Mesodermal cell (in vitro differentiated cells): ENCODE measurements around the gene COX8A.
A peak's percentile ranks its signal among the peaks of the same experiment; 100 is the strongest.
"Not testable (repeated sequence)": the region's sequence is repeated elsewhere in the genome, so short reads cannot be mapped to it uniquely, and the experiment has no call there.

ENCODE experiments used
- H3K27ac ChIP-seq: 2 replicates; pipeline ENCODE4 v1.7.0; 2013; ENCODE audit warnings: mild to moderate bottlenecking, low read depth, low read length, moderate library complexity; ENCODE audit not compliant: severe bottlenecking
- H3K36me3 ChIP-seq: 2 replicates; pipeline ENCODE4 v1.7.1; 2013; ENCODE audit warnings: mild to moderate bottlenecking, low read length, moderate library complexity; ENCODE audit not compliant: control insufficient read depth, insufficient read depth
- H3K4me1 ChIP-seq: one replicate; pipeline ENCODE4 v1.7.1; 2013; ENCODE audit warnings: mild to moderate bottlenecking, low read length; ENCODE audit not compliant: insufficient read depth, control insufficient read depth, poor library complexity, severe bottlenecking
- H3K4me3 ChIP-seq: 2 replicates; pipeline ENCODE4 v1.7.0; 2013; ENCODE audit warnings: low read length, control low read depth, mild to moderate bottlenecking; ENCODE audit not compliant: insufficient read depth, poor library complexity, severe bottlenecking; ENCODE audit errors: extremely low read depth
- H3K9me3 ChIP-seq: 2 replicates; pipeline ENCODE4 v1.7.1; 2013; ENCODE audit warnings: mild to moderate bottlenecking, low read length, moderate library complexity; ENCODE audit not compliant: control insufficient read depth
- WGBS, 2 experiments: methylation state at CpG; one replicate each; pipeline ENCODE4 v1.1.5; 2013; ENCODE audit warnings: missing lambda C conversion rate in 2 of 2; ENCODE audit not compliant: insufficient coverage in 2 of 2; 5-methylcytosine and 5-hydroxymethylcytosine counted together

COX8A gene

DNA sequence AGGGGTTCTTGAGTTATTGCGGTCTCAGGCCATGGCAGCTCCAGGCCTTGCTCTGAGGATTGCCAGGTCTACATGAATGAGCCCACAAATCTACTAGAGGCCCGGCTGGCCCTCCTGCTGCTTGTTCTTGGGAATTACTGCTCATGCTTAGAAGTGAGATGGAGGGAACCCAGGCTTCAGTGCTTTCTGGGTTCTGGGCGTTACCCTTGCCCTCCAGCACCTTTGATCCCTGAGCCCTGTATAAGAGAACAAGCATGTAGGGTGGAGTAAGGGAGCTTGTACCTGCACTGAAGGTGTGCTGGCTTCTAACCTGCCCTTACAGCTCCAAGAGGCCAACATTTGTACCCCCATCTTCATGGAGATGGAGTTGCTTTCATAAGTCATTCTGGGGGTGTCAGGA is 31.6 kb upstream of the COX8A start:
- WGBS, 2 experiments, result 95 to 100% methylated on average over 3 of the region's 3 CpGs
- H3K36me3 ChIP-seq, result peaks cover 38% of the 10 kb centered on the region
- no peak overlapping the region for H3K27ac ChIP-seq
- no peak overlapping the region for H3K4me3 ChIP-seq
- no peaks in the 10 kb centered on the region for H3K9me3 ChIP-seq
- H3K4me1 ChIP-seq, result peaks cover 7% of the 10 kb centered on the region

- no peaks in the 10 kb centered on the region for H3K9me3 ChIP-seq
- WGBS, 2 experiments, result 90 to 91% methylated on average over 8 of the region's 8 CpGs
- H3K27ac ChIP-seq, result no peak overlapping the region
- peaks cover 59% of the 10 kb centered on the region for H3K36me3 ChIP-seq
- H3K4me3 ChIP-seq, result no peak overlapping the region
- H3K4me1 ChIP-seq, result peaks cover 5% of the 10 kb centered on the region
Observed at GRCh38 chr11:63944987-63945386, 29.4 kb upstream of the COX8A start.

- Histone ChIP-seq H3K4me3 (no peak overlapping the region), H3K9me3 (no peaks in the 10 kb centered on the region), H3K36me3 (peaks cover 65% of the 10 kb centered on the region), H3K4me1 (no peaks in the 10 kb centered on the region), H3K27ac (peak overlapping the region; percentile 13)
- WGBS, 2 experiments, result 69 to 73% methylated on average over 13 of the region's 14 CpGs
Observed at GRCh38 chr11:63945477-63946163, 28.8 kb upstream of the COX8A start.

GRCh38 chr11:63951779-63952536 is 22.5 kb upstream of the COX8A start:
- 92% methylated on average over 20 of the region's 20 CpGs for WGBS, 2 experiments
- Histone ChIP-seq H3K36me3 (peaks cover 88% of the 10 kb centered on the region), H3K4me3 (no peak overlapping the region)

DNA sequence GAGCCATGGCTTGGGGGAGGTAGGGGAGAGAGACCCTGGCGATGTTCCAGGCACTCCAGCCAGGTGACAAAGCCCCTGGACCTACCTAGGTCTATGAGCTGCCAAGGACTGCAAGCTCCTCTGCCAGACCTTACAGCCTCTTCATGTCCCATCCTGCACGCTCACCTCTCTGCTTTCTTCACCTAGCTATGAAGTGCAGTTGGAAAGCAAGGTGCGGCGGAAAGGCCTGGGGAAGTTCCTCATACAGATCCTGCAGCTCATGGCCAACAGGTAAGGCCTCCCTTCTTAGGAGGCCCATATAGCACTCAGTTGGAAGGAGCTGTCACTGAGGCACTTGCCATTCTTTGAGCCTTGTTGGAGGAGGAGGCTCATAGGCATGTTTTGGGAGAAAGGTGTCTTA is 21.9 kb upstream of the COX8A start:
- Histone ChIP-seq H3K4me1 (no peaks in the 10 kb centered on the region), H3K36me3 (peaks cover 88% of the 10 kb centered on the region), H3K27ac (no peak overlapping the region), H3K9me3 (no peaks in the 10 kb centered on the region), H3K4me3 (no peak overlapping the region)
- 93 to 97% methylated on average over 2 to 4 of the region's 4 CpGs for WGBS, 2 experiments

More at GRCh38 chr11:63951779-63952536, 22.5 kb upstream of the COX8A start:
- Histone ChIP-seq H3K9me3 (no peaks in the 10 kb centered on the region), H3K27ac (no peak overlapping the region), H3K4me1 (no peaks in the 10 kb centered on the region)

GRCh38 chr11:63958008-63958407 is 16.4 kb upstream of the COX8A start:
- Histone ChIP-seq H3K4me3 (no peak overlapping the region), H3K9me3 (no peaks in the 10 kb centered on the region), H3K27ac (no peak overlapping the region), H3K4me1 (peaks cover 3% of the 10 kb centered on the region), H3K36me3 (peaks cover 43% of the 10 kb centered on the region)
- WGBS, 2 experiments, result 85 to 96% methylated on average over 4 of the region's 5 CpGs

DNA sequence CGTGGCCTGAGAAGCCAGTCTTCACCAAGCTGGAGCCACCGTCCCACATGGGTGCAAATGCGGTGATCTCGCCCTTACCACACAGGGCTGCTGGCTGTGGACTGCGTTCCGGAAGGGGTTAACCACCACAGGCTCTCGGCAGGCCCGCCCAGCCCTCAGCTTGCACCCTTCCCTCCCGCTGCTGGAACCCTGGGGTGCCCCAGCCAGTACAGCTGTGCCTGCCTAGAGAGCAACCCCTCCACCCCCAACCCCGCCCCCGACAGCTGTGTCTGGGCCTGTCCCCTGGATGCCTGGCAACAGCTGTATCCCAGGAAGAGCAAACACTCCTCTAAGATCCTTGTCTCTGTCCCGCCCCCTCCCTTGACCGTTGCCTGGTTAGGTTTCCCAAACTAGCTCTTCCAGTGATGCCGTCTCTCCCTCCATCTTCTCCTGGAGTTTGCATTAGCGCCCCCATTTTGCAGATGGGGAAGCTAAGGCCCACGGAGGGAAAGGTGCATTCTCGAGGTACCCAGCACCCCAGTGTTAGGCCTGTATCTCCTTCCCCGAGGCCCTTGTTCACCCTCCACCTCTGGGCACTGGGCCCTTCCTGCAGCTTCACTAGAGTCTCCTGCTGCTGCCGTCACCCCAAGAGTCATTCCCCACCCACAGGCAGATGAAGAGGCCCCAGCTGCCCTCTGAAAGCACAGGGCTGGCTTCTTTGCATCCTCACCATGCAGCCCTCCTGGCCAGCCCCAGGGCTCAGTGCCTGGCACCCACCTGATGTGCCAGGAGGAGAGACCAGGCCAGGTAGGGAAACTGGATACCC is 12.6 kb upstream of the COX8A start:
- Histone ChIP-seq H3K36me3 (peaks cover 8% of the 10 kb centered on the region), H3K4me1 (peaks cover 3% of the 10 kb centered on the region), H3K27ac (no peak overlapping the region), H3K9me3 (no peaks in the 10 kb centered on the region), H3K4me3 (no peak overlapping the region)
- 84 to 85% methylated on average over 14 to 15 of the region's 19 CpGs for WGBS, 2 experiments

DNA sequence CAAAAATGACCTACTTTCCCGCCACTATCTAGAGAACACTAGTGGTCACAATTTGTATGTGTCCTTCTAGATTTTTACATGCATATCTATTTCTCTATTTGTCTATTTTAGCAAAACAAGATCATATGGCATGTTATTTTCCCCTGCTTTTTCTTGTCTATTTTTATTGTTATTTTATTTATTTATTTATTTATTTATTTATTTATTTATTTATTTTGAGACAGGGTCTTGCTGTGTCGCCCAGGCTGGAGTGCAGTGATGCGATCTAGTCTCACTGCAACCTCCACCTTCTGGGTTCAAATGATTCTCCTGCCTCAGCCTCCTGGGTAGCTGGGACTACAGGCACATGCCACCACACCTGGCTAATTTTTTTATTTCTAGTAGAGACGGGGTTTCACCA is 10.5 kb upstream of the COX8A start:
- not testable (repeated sequence) for H3K4me3 ChIP-seq, H3K36me3 ChIP-seq, H3K4me1 ChIP-seq, H3K27ac ChIP-seq, H3K9me3 ChIP-seq
- WGBS, 2 experiments, result 97 to 100% methylated on average over 3 of the region's 4 CpGs

DNA sequence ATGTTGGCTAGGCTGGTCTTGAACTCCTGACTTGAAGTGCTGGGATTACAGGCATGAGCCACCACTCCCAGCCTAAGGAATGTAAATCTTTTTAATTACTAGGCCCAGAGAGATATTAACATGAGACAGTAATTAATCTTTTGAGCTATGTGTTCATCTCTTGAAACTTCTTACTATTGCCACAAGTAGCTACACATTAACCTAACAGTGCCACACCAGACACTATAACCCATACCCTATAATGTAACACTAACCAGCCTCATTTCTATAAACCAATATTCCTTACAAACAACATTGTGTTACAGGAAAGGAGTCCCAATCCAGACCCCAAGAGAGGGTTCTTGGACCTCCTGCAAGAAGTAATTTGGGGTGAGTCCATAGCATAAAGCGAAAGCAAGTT is 8.0 kb upstream of the COX8A start:
- no peaks in the 10 kb centered on the region for H3K9me3 ChIP-seq
- H3K27ac ChIP-seq, result no peak overlapping the region
- 100% methylated on average over 1 of the region's 1 CpG for WGBS, 2 experiments
- H3K4me3 ChIP-seq, result no peak overlapping the region
- H3K4me1 ChIP-seq, result peaks cover 1% of the 10 kb centered on the region
- H3K36me3 ChIP-seq, result no peaks in the 10 kb centered on the region

- Histone ChIP-seq H3K36me3 (no peaks in the 10 kb centered on the region), H3K27ac (no peak overlapping the region), H3K4me1 (no peaks in the 10 kb centered on the region), H3K9me3 (no peaks in the 10 kb centered on the region), H3K4me3 (no peak overlapping the region)
- WGBS, 2 experiments, result 90 to 100% methylated on average over 2 of the region's 2 CpGs
Observed at GRCh38 chr11:63969461-63969860, 5.0 kb upstream of the COX8A start.
